ENCODE measurements around the gene PGP.
A peak's percentile ranks its signal among the peaks of the same experiment; 100 is the strongest.

The PGP gene

GRCh38 chr16:2197765-2198164, 16.9 kb downstream of the PGP start:
- no peak for DNase-seq

- no peak for DNase-seq
Measured at GRCh38 chr16:2196981-2197511, 17.6 kb downstream of the PGP start.

GRCh38 chr16:2196162-2196980, 18.3 kb downstream of the PGP start, which contains the start of gene CASKIN1:
TSS of gene CASKIN1 (minus strand) at chr16:2196605. CDS start at chr16:2196432, 173 bp downstream.
- no peak for DNase-seq

GRCh38 chr16:2195322-2196161, 19.1 kb downstream of the PGP start:
- DNase-seq: no peak

GRCh38 chr16:2194852-2195321, 19.8 kb downstream of the PGP start:
- peak; percentile 30 for DNase-seq

- no peak for DNase-seq
Measured at GRCh38 chr16:2194166-2194834, 20.3 kb downstream of the PGP start.

GRCh38 chr16:2191446-2191706, 23.3 kb downstream of the PGP start:
- no peak for DNase-seq

GRCh38 chr16:2190659-2191445, 23.8 kb downstream of the PGP start:
- no peak for DNase-seq

- no peak for DNase-seq
Measured at GRCh38 chr16:2190002-2190658, 24.5 kb downstream of the PGP start.

- DNase-seq: no peak
Measured at GRCh38 chr16:2189252-2189893, 25.3 kb downstream of the PGP start.

- DNase-seq: no peak
Measured at GRCh38 chr16:2188395-2188794, 26.2 kb downstream of the PGP start.

- no peak for DNase-seq
Measured at GRCh38 chr16:2187212-2187611, 27.4 kb downstream of the PGP start.

- no peak for DNase-seq
Measured at GRCh38 chr16:2186505-2186904, 28.1 kb downstream of the PGP start.

- no peak for DNase-seq
Measured at GRCh38 chr16:2186064-2186463, 28.6 kb downstream of the PGP start.

GRCh38 chr16:2184962-2185361, 29.7 kb downstream of the PGP start:
- DNase-seq: no peak

- no peak for DNase-seq
Measured at GRCh38 chr16:2184346-2184745, 30.3 kb downstream of the PGP start.

GRCh38 chr16:2183671-2184070, 31.0 kb downstream of the PGP start:
- no peak for DNase-seq

GRCh38 chr16:2181952-2182351, 32.7 kb downstream of the PGP start:
- no peak for DNase-seq

GRCh38 chr16:2180962-2181923, 33.4 kb downstream of the PGP start:
- no peak for DNase-seq

- no peak for DNase-seq
Measured at GRCh38 chr16:2180461-2180860, 34.2 kb downstream of the PGP start.
